HEK293 (cell line): ENCODE data around the gene OBP2B.
A peak's percentile ranks its signal among the peaks of the same experiment; 100 is the strongest.

Experiments used
- CTCF ChIA-PET: fragments of 350-600 bp; formaldehyde crosslinking; extraction: SDS; loops from one replicate; lab custom pipeline; 2021; ENCODE audit warnings: antibody characterized with exemption; lab: Yijun Ruan, JAX
- POLR2A ChIA-PET: fragments of 300-600 bp; formaldehyde crosslinking; extraction: SDS; loops from one replicate; lab custom pipeline; 2020; ENCODE audit warnings: antibody characterized with exemption, inconsistent platforms; lab: Yijun Ruan, JAX
- H3K27ac ChIP-seq: fragments of 200-500 bp; sonication (Bioruptor generic); 2 replicates; pipeline ENCODE4 v1.5.1; 2014; ENCODE audit warnings: low read depth, low read length, control low read depth, inconsistent platforms; ENCODE audit errors: extremely low read depth
- H3K36me3 ChIP-seq, 2 experiments: fragments of 200-500 bp in 1 of 2; sonication (Bioruptor generic) in 1 of 2; 1 replicate in 1 of 2; 2 replicates in 1 of 2; pipeline ENCODE4 v1.5.1; 2014 to 2017; ENCODE audit warnings: inconsistent platforms in 2 of 2, low read length in 2 of 2; ENCODE audit not compliant: control insufficient read depth in 2 of 2, insufficient read depth in 1 of 2
- H3K4me1 ChIP-seq: fragments of 200-500 bp; sonication (Bioruptor generic); 2 replicates; pipeline ENCODE4 v1.5.1; 2014; ENCODE audit warnings: mild to moderate bottlenecking, low read length, inconsistent platforms; ENCODE audit not compliant: control insufficient read depth, insufficient read depth
- H3K4me3 ChIP-seq: 2 replicates; pipeline ENCODE4 v1.5.1; 2011; ENCODE audit warnings: low read depth, mild to moderate bottlenecking, control low read depth, low read length, moderate library complexity
- H3K9me3 ChIP-seq: fragments of 200-500 bp; sonication (Bioruptor generic); 2 replicates; pipeline ENCODE4 v1.5.1; 2014; ENCODE audit warnings: low read depth, low read length, inconsistent platforms; ENCODE audit not compliant: control insufficient read depth, insufficient read depth
- KLF1 ChIP-seq: fragments of 450-650 bp; formaldehyde crosslinking; IDR thresholded peaks from 2 replicates; pipeline ENCODE4 v1.5.1; 2016; ENCODE audit warnings: missing biosample characterization, missing genetic modification characterization
- OSR2 ChIP-seq: fragments of 450-650 bp; formaldehyde crosslinking; IDR thresholded peaks from 2 replicates; pipeline ENCODE4 v1.5.1; 2016; ENCODE audit warnings: missing biosample characterization, missing genetic modification characterization
- PRDM1 ChIP-seq: fragments of 450-650 bp; formaldehyde crosslinking; IDR thresholded peaks from 2 replicates; pipeline ENCODE4; 2016; ENCODE audit warnings: missing biosample characterization, missing genetic modification characterization
- SCRT1 ChIP-seq: fragments of 450-650 bp; formaldehyde crosslinking; IDR thresholded peaks from 2 replicates; pipeline ENCODE4 v1.5.1; 2016; ENCODE audit warnings: missing biosample characterization, missing genetic modification characterization, borderline replicate concordance
- ZBTB48 ChIP-seq: fragments of 450-650 bp; formaldehyde crosslinking; IDR thresholded peaks from 2 replicates; pipeline ENCODE4 v1.5.1; 2016; ENCODE audit warnings: missing biosample characterization, missing genetic modification characterization
- ZBTB6 ChIP-seq: fragments of 450-650 bp; formaldehyde crosslinking; IDR thresholded peaks from 2 replicates; pipeline ENCODE4 v1.5.1; 2017; ENCODE audit warnings: missing biosample characterization, missing genetic modification characterization
- ZNF121 ChIP-seq: fragments of 450-650 bp; formaldehyde crosslinking; IDR thresholded peaks from 2 replicates; pipeline ENCODE4 v1.5.1; 2016; ENCODE audit warnings: missing biosample characterization, missing genetic modification characterization
- ZNF221 ChIP-seq: fragments of 450-650 bp; formaldehyde crosslinking; IDR thresholded peaks from 2 replicates; pipeline ENCODE4 v1.5.1; 2017; ENCODE audit warnings: missing biosample characterization, missing genetic modification characterization, borderline replicate concordance
- ZNF311 ChIP-seq: fragments of 450-650 bp; formaldehyde crosslinking; IDR thresholded peaks from 2 replicates; pipeline ENCODE4 v1.5.1; 2017; ENCODE audit warnings: missing biosample characterization, missing genetic modification characterization, borderline replicate concordance
- ZNF426 ChIP-seq: fragments of 450-650 bp; formaldehyde crosslinking; IDR thresholded peaks from 2 replicates; pipeline ENCODE4 v1.5.1; 2017; ENCODE audit warnings: missing biosample characterization, missing genetic modification characterization, mild to moderate bottlenecking, inconsistent platforms, moderate library complexity
- ZNF518A ChIP-seq: fragments of 450-650 bp; formaldehyde crosslinking; conservative IDR thresholded peaks from 2 replicates; pipeline ENCODE4 v1.5.1; 2016; ENCODE audit warnings: low read depth, missing biosample characterization, missing genetic modification characterization
- ZNF571 ChIP-seq: fragments of 450-650 bp; formaldehyde crosslinking; IDR thresholded peaks from 2 replicates; pipeline ENCODE4 v1.5.0; 2017; ENCODE audit warnings: missing biosample characterization, missing genetic modification characterization
- ZNF624 ChIP-seq: fragments of 450-650 bp; formaldehyde crosslinking; IDR thresholded peaks from 2 replicates; pipeline ENCODE4 v1.5.1; 2017; ENCODE audit warnings: missing biosample characterization, missing genetic modification characterization
- ZNF654 ChIP-seq: fragments of 450-650 bp; formaldehyde crosslinking; IDR thresholded peaks from 2 replicates; pipeline ENCODE4 v1.5.1; 2016; ENCODE audit warnings: low read depth, missing biosample characterization, missing genetic modification characterization
- ZNF660 ChIP-seq: fragments of 450-650 bp; IDR thresholded peaks from 2 replicates; pipeline ENCODE4 v1.5.1; 2018; ENCODE audit warnings: missing biosample characterization, mild to moderate bottlenecking, missing genetic modification characterization
- ZNF677 ChIP-seq: fragments of 450-650 bp; IDR thresholded peaks from 2 replicates; pipeline ENCODE4 v1.5.0; 2018; ENCODE audit warnings: missing biosample characterization, mild to moderate bottlenecking, missing genetic modification characterization, moderate library complexity
- ZNF768 ChIP-seq: fragments of 450-650 bp; formaldehyde crosslinking; IDR thresholded peaks from 2 replicates; pipeline ENCODE4 v1.5.1; 2018; ENCODE audit warnings: missing biosample characterization, mild to moderate bottlenecking, missing genetic modification characterization
- ZSCAN23 ChIP-seq: fragments of 450-650 bp; formaldehyde crosslinking; IDR thresholded peaks from 2 replicates; pipeline ENCODE4 v1.5.1; 2016; ENCODE audit warnings: missing biosample characterization, missing genetic modification characterization
- TF ChIP-seq, protein P1 (sequence below): fragments of 450-650 bp; formaldehyde crosslinking; IDR thresholded peaks from 2 replicates; pipeline ENCODE4 v1.5.1; 2016; ENCODE audit warnings: missing biosample characterization, missing genetic modification characterization
- TF ChIP-seq, protein P2 (sequence below): fragments of 450-650 bp; formaldehyde crosslinking; IDR thresholded peaks from 2 replicates; pipeline ENCODE4 v1.5.1; 2016; ENCODE audit warnings: missing biosample characterization, missing genetic modification characterization

Gene OBP2B

DNA sequence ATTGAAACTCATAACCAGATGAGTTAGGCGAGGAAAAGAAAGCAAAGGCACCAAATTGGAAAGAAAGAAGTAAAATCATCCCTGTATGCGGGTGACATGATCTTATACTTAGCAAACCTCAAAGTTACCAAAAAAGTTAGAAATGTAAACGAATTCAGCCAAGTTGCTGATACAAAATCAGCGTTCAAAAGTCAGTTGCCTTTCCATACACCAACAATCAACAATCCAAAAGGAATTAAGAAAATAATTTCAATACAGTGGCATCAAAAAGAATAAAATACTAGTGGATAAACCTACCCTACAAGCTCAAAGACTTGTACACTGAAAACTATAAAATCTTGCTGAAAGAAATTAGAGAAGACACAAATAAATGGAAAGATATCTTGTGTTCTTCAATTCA lies 14.5 kb downstream of the OBP2B start (continued):
- TF ChIP-seq ZNF518A (tag by site-specific recombination) (no peak), KLF1 (tag by site-specific recombination) (no peak), ZNF654 (tag by site-specific recombination) (no peak), ZBTB48 (no peak)
- TF ChIP-seq, all 188 proteins: peak for 0

DNA sequence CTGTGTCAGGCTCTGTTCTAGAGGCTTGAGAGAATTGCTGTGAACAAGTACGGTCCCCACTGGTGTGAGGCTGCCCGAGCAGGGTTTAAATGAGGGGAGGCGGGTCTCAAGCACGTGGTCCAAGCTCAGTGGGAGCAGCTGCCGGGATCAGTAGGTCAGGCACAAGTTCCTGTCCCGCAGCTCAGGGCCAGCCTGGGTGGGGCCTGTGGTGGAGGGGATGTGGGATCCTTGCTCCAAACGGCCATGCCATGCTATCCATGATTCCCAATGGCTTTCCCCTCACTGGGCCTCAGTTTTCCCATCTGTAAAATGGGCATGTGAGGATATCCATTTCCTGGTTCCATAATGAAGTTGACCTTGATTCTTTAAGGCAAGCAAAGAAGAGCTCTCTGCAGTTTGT lies 17.1 kb downstream of the OBP2B start:
- H3K27ac ChIP-seq: no peak overlapping the region
- no peaks in the 10 kb centered on the region for H3K4me1 ChIP-seq
- POLR2A ChIA-PET: no interaction called here
- no peaks in the 10 kb centered on the region for H3K9me3 ChIP-seq
- TF ChIP-seq ZNF221 (tag by site-specific recombination) (no peak), PRDM1 (tag by site-specific recombination) (no peak), ZNF677 (tag by site-specific recombination) (no peak), ZNF311 (tag by site-specific recombination) (no peak), ZBTB6 (tag by site-specific recombination) (no peak), ZNF624 (tag by site-specific recombination) (no peak), ZNF571 (tag by site-specific recombination) (no peak), ZNF660 (tag by site-specific recombination) (no peak)
- TF ChIP-seq, protein P1, sequence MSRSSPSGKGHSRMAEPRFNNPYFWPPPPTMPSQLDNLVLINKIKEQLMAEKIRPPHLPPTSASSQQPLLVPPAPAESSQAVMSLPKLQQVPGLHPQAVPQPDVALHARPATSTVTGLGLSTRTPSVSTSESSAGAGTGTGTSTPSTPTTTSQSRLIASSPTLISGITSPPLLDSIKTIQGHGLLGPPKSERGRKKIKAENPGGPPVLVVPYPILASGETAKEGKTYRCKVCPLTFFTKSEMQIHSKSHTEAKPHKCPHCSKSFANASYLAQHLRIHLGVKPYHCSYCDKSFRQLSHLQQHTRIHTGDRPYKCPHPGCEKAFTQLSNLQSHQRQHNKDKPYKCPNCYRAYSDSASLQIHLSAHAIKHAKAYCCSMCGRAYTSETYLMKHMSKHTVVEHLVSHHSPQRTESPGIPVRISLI (tag by site-specific recombination): no peak
- TF ChIP-seq, all 188 proteins: peak for 0
- Histone ChIP-seq H3K36me3 (no peaks in the 10 kb centered on the region), H3K4me3 (no peak overlapping the region)
- CTCF ChIA-PET: interaction anchor here (0.7 kb wide), 1 partner anchor 342 kb away, joined by 3 read pairs; the partner anchor contains the start of gene ADAMTSL2

- POLR2A ChIA-PET: interaction anchor here (0.6 kb wide), 1 partner anchor 607 kb away, joined by 3 read pairs; the partner anchor contains the start of gene BARHL1
- Histone ChIP-seq H3K9me3 (no peaks in the 10 kb centered on the region), H3K27ac (no peak overlapping the region)
- TF ChIP-seq ZNF426 (tag by site-specific recombination) (no peak), ZNF768 (tag by site-specific recombination) (no peak), OSR2 (no peak), ZSCAN23 (no peak), ZBTB6 (tag by site-specific recombination) (peak; percentile 91), SCRT1 (tag by site-specific recombination) (no peak), ZNF121 (tag by site-specific recombination) (no peak)
- TF ChIP-seq, protein P2, sequence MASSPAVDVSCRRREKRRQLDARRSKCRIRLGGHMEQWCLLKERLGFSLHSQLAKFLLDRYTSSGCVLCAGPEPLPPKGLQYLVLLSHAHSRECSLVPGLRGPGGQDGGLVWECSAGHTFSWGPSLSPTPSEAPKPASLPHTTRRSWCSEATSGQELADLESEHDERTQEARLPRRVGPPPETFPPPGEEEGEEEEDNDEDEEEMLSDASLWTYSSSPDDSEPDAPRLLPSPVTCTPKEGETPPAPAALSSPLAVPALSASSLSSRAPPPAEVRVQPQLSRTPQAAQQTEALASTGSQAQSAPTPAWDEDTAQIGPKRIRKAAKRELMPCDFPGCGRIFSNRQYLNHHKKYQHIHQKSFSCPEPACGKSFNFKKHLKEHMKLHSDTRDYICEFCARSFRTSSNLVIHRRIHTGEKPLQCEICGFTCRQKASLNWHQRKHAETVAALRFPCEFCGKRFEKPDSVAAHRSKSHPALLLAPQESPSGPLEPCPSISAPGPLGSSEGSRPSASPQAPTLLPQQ: no peak
- TF ChIP-seq, all 188 proteins: peak for 1
- H3K36me3 ChIP-seq: no peaks in the 10 kb centered on the region
- no peak overlapping the region for H3K4me3 ChIP-seq
- CTCF ChIA-PET: interaction anchor here (0.6 to 5.6 kb wide), 7 partner anchors 9 to 257 kb away, joined by 3 to 159 read pairs (median 4); partner anchors contain the start of gene SURF6
- no peaks in the 10 kb centered on the region for H3K4me1 ChIP-seq
Measured at GRCh38 chr9:133189826-133190225, 19.2 kb downstream of the OBP2B start.
